ENCODE measurements around the gene SULT4A1.
A peak's percentile ranks its signal among the peaks of the same experiment; 100 is the strongest.

Gene SULT4A1

GRCh38 chr22:43887391-43887790 lies 25.1 kb upstream of the SULT4A1 start:
- DNase-seq (ENCODE audit: low read depth, low spot score) = no peak
- no peaks in the 10 kb centered on the region for H3K27me3 ChIP-seq (ENCODE audit: control insufficient read depth, insufficient read depth, low read length)
- H3K9me3 ChIP-seq (ENCODE audit: control insufficient read depth, insufficient read depth, low read length) = no peaks in the 10 kb centered on the region
- peaks cover 5% of the 10 kb centered on the region; the same call in 1 of the 2 replicates for H3K4me1 ChIP-seq (ENCODE audit: control insufficient read depth, insufficient read depth, low read length)
- H3K36me3 ChIP-seq (ENCODE audit: control insufficient read depth, insufficient read depth, low read length) = no peaks in the 10 kb centered on the region
- H3K4me3 ChIP-seq (ENCODE audit: low read length) = no peak overlapping the region
- WGBS (ENCODE audit: insufficient coverage, insufficient read length) = no CpG with 5 or more reads among the region's 4 CpGs
- no peak overlapping the region for H3K27ac ChIP-seq (ENCODE audit: low read length)

- Histone ChIP-seq H3K4me1 (ENCODE audit: control insufficient read depth, insufficient read depth, low read length) (peaks cover 5% of the 10 kb centered on the region; the same call in 1 of the 2 replicates), H3K27ac (ENCODE audit: low read length) (no peak overlapping the region), H3K9me3 (ENCODE audit: control insufficient read depth, insufficient read depth, low read length) (no peaks in the 10 kb centered on the region), H3K36me3 (ENCODE audit: control insufficient read depth, insufficient read depth, low read length) (no peaks in the 10 kb centered on the region; the same call in 1 of the 2 replicates), H3K27me3 (ENCODE audit: control insufficient read depth, insufficient read depth, low read length) (no peaks in the 10 kb centered on the region), H3K4me3 (ENCODE audit: low read length) (no peak overlapping the region)
- no CpG with 5 or more reads among the region's 8 CpGs for WGBS (ENCODE audit: insufficient coverage, insufficient read length)
- DNase-seq (ENCODE audit: low read depth, low spot score) = no peak
These were observed 23.9 kb upstream of the SULT4A1 start for GRCh38 chr22:43886231-43886630.

- Histone ChIP-seq H3K27me3 (ENCODE audit: control insufficient read depth, insufficient read depth, low read length) (no peaks in the 10 kb centered on the region), H3K36me3 (ENCODE audit: control insufficient read depth, insufficient read depth, low read length) (no peaks in the 10 kb centered on the region; the same call in 1 of the 2 replicates)
- no CpG with 5 or more reads among the region's 6 CpGs for WGBS (ENCODE audit: insufficient coverage, insufficient read length)
These were observed 23.5 kb upstream of the SULT4A1 start for GRCh38 chr22:43885786-43886185.

GRCh38 chr22:43885319-43885671 lies 23.0 kb upstream of the SULT4A1 start:
- Histone ChIP-seq H3K9me3 (ENCODE audit: control insufficient read depth, insufficient read depth, low read length) (no peaks in the 10 kb centered on the region), H3K4me3 (ENCODE audit: low read length) (no peak overlapping the region), H3K27me3 (ENCODE audit: control insufficient read depth, insufficient read depth, low read length) (no peaks in the 10 kb centered on the region), H3K27ac (ENCODE audit: low read length) (no peak overlapping the region), H3K4me1 (ENCODE audit: control insufficient read depth, insufficient read depth, low read length) (no peaks in the 10 kb centered on the region), H3K36me3 (ENCODE audit: control insufficient read depth, insufficient read depth, low read length) (no peaks in the 10 kb centered on the region; the same call in 1 of the 2 replicates)
- no CpG with 5 or more reads among the region's 7 CpGs for WGBS (ENCODE audit: insufficient coverage, insufficient read length)
- DNase-seq (ENCODE audit: low read depth, low spot score) = no peak

More at GRCh38 chr22:43885786-43886185, 23.5 kb upstream of the SULT4A1 start:
- DNase-seq (ENCODE audit: low read depth, low spot score) = no peak
- no peak overlapping the region for H3K4me3 ChIP-seq (ENCODE audit: low read length)
- peaks cover 3% of the 10 kb centered on the region; the same call in 1 of the 2 replicates for H3K4me1 ChIP-seq (ENCODE audit: control insufficient read depth, insufficient read depth, low read length)
- H3K27ac ChIP-seq (ENCODE audit: low read length) = no peak overlapping the region
- H3K9me3 ChIP-seq (ENCODE audit: control insufficient read depth, insufficient read depth, low read length) = no peaks in the 10 kb centered on the region

GRCh38 chr22:43884600-43885318 lies 22.4 kb upstream of the SULT4A1 start:
- WGBS (ENCODE audit: insufficient coverage, insufficient read length) = no CpG with 5 or more reads among the region's 18 CpGs
- DNase-seq (ENCODE audit: low read depth, low spot score) = peak; percentile 58
- Histone ChIP-seq H3K36me3 (ENCODE audit: control insufficient read depth, insufficient read depth, low read length) (no peaks in the 10 kb centered on the region; the same call in 1 of the 2 replicates), H3K4me1 (ENCODE audit: control insufficient read depth, insufficient read depth, low read length) (no peaks in the 10 kb centered on the region), H3K27me3 (ENCODE audit: control insufficient read depth, insufficient read depth, low read length) (no peaks in the 10 kb centered on the region), H3K9me3 (ENCODE audit: control insufficient read depth, insufficient read depth, low read length) (no peaks in the 10 kb centered on the region), H3K27ac (ENCODE audit: low read length) (no peak overlapping the region), H3K4me3 (ENCODE audit: low read length) (no peak overlapping the region)

GRCh38 chr22:43883719-43884415 lies 21.6 kb upstream of the SULT4A1 start:
- no peak overlapping the region for H3K27ac ChIP-seq (ENCODE audit: low read length)
- H3K27me3 ChIP-seq (ENCODE audit: control insufficient read depth, insufficient read depth, low read length) = no peaks in the 10 kb centered on the region
- H3K4me1 ChIP-seq (ENCODE audit: control insufficient read depth, insufficient read depth, low read length) = no peaks in the 10 kb centered on the region
- WGBS (ENCODE audit: insufficient coverage, insufficient read length) = no CpG with 5 or more reads among the region's 17 CpGs
- H3K4me3 ChIP-seq (ENCODE audit: low read length) = no peak overlapping the region
- no peaks in the 10 kb centered on the region for H3K9me3 ChIP-seq (ENCODE audit: control insufficient read depth, insufficient read depth, low read length)
- DNase-seq (ENCODE audit: low read depth, low spot score) = no peak
- H3K36me3 ChIP-seq (ENCODE audit: control insufficient read depth, insufficient read depth, low read length) = no peaks in the 10 kb centered on the region; the same call in 1 of the 2 replicates

GRCh38 chr22:43883012-43883661 lies 20.8 kb upstream of the SULT4A1 start:
- Histone ChIP-seq H3K9me3 (ENCODE audit: control insufficient read depth, insufficient read depth, low read length) (no peaks in the 10 kb centered on the region), H3K27ac (ENCODE audit: low read length) (no peak overlapping the region), H3K36me3 (ENCODE audit: control insufficient read depth, insufficient read depth, low read length) (no peaks in the 10 kb centered on the region; the same call in 1 of the 2 replicates), H3K4me1 (ENCODE audit: control insufficient read depth, insufficient read depth, low read length) (no peaks in the 10 kb centered on the region), H3K27me3 (ENCODE audit: control insufficient read depth, insufficient read depth, low read length) (no peaks in the 10 kb centered on the region), H3K4me3 (ENCODE audit: low read length) (no peak overlapping the region)
- WGBS (ENCODE audit: insufficient coverage, insufficient read length) = no CpG with 5 or more reads among the region's 14 CpGs
- peak; percentile 68 for DNase-seq (ENCODE audit: low read depth, low spot score)

- no peaks in the 10 kb centered on the region for H3K9me3 ChIP-seq (ENCODE audit: control insufficient read depth, insufficient read depth, low read length)
- no peak for DNase-seq (ENCODE audit: low read depth, low spot score)
- H3K27me3 ChIP-seq (ENCODE audit: control insufficient read depth, insufficient read depth, low read length) = no peaks in the 10 kb centered on the region
- no peaks in the 10 kb centered on the region for H3K4me1 ChIP-seq (ENCODE audit: control insufficient read depth, insufficient read depth, low read length)
- no peak overlapping the region for H3K4me3 ChIP-seq (ENCODE audit: low read length)
- no peaks in the 10 kb centered on the region; the same call in none of the 2 replicates for H3K36me3 ChIP-seq (ENCODE audit: control insufficient read depth, insufficient read depth, low read length)
- no peak overlapping the region for H3K27ac ChIP-seq (ENCODE audit: low read length)
- WGBS (ENCODE audit: insufficient coverage, insufficient read length) = no CpG with 5 or more reads among the region's 9 CpGs
These were observed 19.9 kb upstream of the SULT4A1 start for GRCh38 chr22:43882122-43882767.

GRCh38 chr22:43881091-43882061 lies 19.1 kb upstream of the SULT4A1 start:
- no peak for DNase-seq (ENCODE audit: low read depth, low spot score)
- WGBS (ENCODE audit: insufficient coverage, insufficient read length) = no CpG with 5 or more reads among the region's 19 CpGs

More at GRCh38 chr22:43881091-43882061, 19.1 kb upstream of the SULT4A1 start:
- Histone ChIP-seq H3K27me3 (ENCODE audit: control insufficient read depth, insufficient read depth, low read length) (no peaks in the 10 kb centered on the region), H3K4me3 (ENCODE audit: low read length) (no peak overlapping the region), H3K4me1 (ENCODE audit: control insufficient read depth, insufficient read depth, low read length) (no peaks in the 10 kb centered on the region), H3K36me3 (ENCODE audit: control insufficient read depth, insufficient read depth, low read length) (no peaks in the 10 kb centered on the region; the same call in none of the 2 replicates), H3K9me3 (ENCODE audit: control insufficient read depth, insufficient read depth, low read length) (no peaks in the 10 kb centered on the region), H3K27ac (ENCODE audit: low read length) (no peak overlapping the region)

Measured in iPS DF 6.9 (cell line).